NCI-H526 treated with DMSO at 0.1 percent for 48 hours (cell line): ENCODE results near the gene MOSPD2.

Experiments
- DNase-seq: peaks from one replicate; lab custom pipeline; 2025; lab: John Stamatoyannopoulos, UW

Gene MOSPD2

DNA sequence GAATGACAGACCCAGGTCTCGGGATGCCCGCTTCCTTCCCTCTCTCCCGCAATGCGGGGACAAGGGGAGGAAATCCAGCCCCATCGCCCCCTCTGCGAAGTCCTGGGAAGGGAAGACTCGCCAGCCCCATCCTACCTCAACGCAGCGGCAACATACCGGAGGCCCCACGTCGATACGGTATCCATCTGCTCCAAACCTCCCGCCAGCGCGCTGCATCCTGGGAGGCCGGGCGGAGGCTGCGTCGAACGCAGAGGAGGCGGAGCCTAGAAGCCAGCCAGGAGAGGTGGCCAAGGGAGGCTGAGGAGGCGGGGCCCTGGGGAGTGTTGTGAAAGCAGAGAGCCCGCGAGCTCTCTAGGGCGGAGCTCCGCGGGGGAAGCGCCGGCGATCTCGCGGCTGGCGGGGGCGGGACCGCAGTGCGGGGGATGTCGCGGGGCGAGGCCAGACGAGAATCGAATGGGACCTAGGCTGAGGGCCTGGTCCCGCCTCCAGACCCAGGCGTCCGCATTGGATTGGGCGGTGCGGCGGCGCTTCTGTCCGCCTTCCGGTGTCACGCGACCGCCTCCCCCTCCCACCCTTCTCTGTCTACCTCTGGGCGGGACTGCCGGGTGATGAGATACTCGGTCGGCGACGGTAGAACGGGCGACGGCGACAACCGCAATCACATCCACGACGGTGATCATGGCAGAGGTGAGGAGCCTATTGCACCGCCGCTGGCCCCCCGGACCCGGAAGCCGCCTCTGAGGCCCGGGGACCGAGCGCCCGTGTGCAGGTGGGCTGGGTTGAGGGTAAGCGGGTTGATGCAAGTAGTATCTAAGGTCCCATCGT lies at the start of gene MOSPD2, which contains the start of gene FANCB:
Gene MOSPD2 (plus strand): TSS at position 571 of the 825 bp plus-strand sequence. CDS start 108 bp downstream, at position 679.
Gene FANCB (minus strand): TSS at position 219 of the 825 bp plus-strand sequence. CDS start 7,559 bp downstream, outside the sequence.
- DNase-seq, result peak; percentile 95

DNA sequence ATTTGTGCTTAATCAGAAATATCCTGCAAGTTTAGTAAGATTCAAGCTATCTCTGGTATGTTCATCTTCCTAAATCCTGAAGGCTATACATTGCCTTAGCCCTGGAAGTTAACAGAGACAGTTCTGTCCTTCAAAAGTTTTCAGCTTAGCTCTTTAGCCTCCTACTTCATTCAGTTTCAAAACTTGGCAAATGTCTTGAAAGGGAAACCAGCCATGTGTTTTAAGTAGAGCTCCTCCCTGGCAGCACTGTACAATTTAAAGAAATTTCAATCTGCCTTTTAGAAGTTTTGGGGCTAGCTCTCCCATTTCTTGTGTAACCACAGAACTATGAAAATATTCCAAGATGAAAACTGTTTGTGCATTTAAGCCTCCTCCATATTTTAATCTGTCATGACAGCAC lies 47.4 kb upstream of the MOSPD2 start:
- DNase-seq, result no peak

DNA sequence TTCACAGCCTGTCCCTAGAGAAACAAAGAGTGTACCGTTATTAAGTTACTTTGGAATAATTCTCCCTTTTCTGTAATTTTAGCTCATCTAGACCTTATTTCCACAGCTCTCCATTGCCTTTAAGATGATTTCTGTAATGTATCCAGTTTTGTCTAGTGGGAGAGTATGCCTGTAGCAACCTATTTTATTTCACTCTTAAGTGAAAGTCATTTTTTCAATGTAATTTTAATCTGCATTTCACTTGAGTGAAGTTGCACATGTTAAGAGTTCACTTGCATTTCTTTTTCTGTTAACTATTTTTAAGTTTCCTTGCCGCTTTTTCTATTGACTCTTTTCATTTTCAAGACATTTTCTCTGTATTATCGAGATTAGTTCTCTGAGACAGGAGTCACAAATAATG lies 46.9 kb upstream of the MOSPD2 start:
- DNase-seq, result no peak

- no peak for DNase-seq
Observed at GRCh38 chrX:14829643-14830042, 43.6 kb upstream of the MOSPD2 start.

- no peak for DNase-seq
Observed at GRCh38 chrX:14832151-14832550, 41.1 kb upstream of the MOSPD2 start.

GRCh38 chrX:14832586-14832985 lies 40.6 kb upstream of the MOSPD2 start:
- no peak for DNase-seq

DNA sequence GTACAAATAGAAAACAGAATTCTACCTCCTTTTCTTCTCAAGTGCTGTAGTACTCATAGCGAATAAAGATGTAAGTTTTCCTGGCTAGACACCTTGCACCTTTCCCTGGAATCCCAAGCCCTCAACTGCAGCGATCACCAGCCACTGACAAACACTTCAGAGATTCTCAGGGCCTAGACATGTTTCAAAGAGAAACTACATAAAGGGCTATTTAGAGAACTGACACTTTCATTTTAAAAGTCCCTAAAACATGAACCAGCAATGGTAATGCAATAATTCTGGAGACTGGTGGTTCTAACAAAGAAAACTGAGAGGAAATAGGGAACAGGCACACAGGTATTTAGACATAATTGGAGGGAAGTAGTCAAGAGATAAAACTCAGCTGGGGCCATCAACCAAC lies 36.1 kb upstream of the MOSPD2 start:
- no peak for DNase-seq

DNA sequence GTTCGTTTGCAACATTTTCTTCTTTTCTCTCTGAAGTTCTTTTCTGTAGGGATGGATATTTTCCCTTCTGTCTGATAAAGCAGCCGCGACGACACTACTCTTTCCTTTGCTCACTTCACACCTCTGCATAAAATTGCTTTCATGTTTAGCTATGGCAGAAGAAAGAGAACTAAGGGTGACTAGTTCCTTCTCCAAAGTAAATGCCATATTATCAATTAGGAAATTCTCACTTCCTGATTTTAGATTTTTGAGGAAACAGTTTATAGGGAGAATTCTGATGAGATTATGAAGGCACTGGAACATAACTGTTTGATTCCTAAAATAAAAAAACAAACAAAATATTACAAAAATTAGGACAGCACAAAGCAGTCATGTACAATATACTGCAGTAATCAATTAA lies 29.6 kb upstream of the MOSPD2 start:
- no peak for DNase-seq

GRCh38 chrX:14851526-14851925 lies 21.7 kb upstream of the MOSPD2 start:
- DNase-seq, result no peak

GRCh38 chrX:14864631-14865030 lies 8.6 kb upstream of the MOSPD2 start:
- DNase-seq, result no peak

DNA sequence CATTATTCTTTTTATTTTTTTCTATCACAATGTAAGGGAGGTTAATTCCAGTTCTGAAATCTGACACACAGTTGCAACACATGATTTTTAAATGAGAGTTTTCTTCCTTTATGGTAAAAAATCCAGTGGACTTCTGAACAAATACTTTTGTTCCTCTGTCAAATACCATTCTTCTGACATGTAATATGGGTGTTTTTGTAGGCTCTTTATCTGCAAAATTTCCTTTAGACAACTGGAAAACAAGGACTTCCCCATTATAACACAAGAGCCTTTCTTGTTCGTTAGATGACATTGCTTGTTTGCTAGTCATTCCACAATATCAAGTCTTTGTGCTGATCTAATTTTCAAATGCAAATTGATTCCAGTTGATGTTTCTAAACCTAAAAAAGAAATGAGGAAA lies 8.0 kb upstream of the MOSPD2 start:
- DNase-seq, result no peak

DNA sequence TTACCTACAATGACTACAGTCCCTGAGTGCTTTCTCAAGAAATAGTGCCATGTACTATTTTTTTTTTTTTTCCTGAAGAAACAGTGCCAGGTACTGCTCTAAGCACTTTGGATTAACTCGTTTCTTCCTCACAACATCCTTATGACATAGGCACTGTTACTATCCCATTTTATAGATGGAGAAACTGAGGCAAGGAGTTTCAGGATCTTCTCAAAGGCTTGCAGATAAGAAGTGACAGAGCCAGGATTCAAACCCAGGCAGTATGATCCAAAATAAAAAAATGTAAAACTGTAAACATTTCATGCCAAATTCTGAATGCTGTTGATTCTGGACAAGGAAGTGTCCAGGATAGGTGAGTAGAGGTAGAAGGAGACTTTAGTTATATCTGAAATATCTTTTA lies 1.5 kb upstream of the MOSPD2 start:
- no peak for DNase-seq

GRCh38 chrX:14872355-14872754 lies 866 bp upstream of the MOSPD2 start:
- DNase-seq, result no peak

DNA sequence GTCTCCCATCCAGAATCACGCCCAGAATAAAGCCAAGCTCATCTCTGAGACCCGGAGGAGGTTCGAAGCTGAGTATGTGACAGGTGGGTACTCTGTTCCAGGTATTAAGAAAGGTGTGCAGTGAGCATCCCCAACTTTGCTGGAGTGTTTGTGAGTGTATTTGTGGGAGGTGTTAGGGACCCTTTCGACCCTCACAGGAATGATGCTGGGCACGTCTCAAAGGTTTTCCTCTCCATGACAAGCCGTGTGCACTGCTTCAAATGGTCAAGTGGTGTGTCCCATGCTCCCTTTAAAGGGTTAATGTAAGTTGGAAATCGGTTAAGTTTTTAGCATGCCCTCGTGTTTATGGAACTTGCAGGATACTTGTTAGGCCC lies 442 bp downstream of the MOSPD2 start:
- no peak for DNase-seq

DNA sequence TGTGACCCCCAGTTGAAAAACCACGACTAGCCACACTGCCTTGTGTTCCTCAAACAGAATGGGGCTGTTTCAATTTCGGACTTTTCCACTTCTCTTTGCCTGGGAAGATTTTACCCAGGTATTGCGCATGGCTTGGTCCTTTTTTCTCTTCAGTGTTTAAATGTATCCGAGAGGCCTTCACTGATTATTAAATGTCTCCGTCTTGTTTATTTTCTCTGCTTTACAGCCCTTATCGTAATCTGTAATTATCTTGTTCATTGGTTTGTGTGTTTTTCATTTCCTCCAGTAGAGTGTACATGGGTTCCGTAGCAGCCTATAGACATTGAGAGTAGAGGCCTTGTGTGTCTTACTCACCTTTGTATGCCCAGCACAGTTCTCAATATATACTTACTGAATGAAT lies 2.4 kb downstream of the MOSPD2 start:
- no peak for DNase-seq

GRCh38 chrX:14883826-14884225 lies 10.6 kb downstream of the MOSPD2 start:
- DNase-seq, result no peak

DNA sequence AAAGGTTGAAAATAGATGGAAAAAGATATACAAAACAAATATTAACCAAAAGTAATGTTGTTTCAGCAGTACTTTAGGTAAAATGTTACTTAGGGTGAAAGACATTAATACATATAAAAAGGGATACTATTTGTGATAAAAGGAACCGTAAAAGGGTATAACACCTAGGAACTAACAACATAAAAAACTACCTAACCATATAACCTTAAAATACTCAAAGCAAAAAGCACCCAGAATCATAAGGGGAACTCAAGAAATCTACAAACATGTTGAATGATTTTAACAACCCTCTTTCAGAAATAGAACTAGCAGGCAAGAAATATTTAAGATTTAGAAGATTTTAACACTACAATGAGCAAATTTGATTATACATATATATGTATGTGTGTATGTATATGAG lies 11.5 kb downstream of the MOSPD2 start:
- DNase-seq, result no peak

DNA sequence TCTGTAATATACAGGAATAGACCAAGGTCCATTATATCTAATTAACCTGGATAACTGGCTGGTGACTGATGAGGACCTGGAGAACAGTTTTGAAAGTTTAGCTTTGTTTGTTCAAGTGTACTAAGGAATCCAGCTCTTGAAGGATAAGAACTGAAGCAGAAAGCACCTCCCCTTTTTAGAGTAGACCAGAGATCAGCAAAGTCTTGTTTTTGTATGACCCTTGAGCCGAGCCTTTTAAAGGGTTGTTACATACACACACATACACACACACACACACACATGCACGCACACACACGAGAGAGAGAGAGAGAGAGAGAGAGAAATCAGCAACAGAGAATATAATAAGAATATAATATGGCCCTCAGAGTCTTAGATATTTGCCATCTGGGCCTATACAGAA lies 13.0 kb downstream of the MOSPD2 start:
- no peak for DNase-seq

DNA sequence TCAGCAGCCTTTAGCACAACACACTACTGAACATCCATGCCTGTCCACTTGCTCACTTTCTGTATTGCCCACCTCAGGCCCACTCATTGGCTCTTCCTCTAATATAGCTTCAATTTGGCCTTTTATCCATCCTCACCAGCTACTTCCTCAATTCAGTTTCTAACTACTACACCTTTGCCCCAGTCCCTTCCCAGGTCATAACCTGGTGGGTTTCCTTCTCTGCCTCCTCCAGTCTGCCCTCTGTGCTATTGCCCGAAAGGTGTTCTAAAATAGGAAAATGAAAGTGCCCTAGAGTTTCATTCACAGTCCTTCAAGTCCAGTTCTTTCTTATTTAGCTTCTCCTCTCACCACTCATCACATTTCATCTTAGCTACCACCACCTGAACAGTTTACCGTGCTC lies 23.1 kb downstream of the MOSPD2 start:
- DNase-seq, result no peak

DNA sequence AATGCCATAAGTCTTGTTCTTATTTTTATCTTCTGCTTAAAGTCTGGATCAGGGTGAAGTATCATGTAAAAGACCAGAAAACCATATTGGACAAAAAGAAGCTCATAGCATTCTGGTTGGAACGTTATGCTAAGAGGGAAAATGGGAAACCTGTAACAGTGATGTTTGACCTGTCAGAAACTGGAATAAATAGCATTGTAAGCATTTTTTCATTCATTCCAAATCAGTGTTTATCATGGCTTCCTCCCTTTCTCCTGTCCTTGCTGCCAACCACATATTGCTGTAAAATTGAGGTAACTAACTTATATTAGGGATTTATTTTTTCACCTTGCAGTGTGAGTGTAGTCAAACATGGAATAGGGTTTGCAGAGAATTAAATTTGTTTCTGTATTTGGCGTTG lies 23.8 kb downstream of the MOSPD2 start:
- no peak for DNase-seq

- DNase-seq, result no peak
Observed at GRCh38 chrX:14899607-14900006, 26.4 kb downstream of the MOSPD2 start.

DNA sequence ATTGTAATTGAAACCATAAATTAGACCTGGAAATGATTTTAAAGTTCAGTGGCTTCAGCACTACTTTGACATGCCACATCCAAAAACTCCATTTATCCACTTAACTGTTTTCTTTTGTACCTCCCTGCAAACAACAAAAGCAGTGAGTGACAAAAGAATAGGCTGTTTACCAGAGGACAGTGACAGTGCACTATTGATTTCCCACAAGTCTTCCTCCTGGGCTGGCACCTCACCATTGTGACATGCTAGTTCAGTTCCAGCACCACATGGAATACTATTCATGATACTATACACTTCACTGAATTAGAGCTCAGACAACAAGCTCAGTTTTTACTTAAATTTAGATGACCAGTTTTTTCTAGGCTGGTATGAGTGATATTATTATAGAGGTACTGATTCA lies 29.3 kb downstream of the MOSPD2 start:
- no peak for DNase-seq

DNA sequence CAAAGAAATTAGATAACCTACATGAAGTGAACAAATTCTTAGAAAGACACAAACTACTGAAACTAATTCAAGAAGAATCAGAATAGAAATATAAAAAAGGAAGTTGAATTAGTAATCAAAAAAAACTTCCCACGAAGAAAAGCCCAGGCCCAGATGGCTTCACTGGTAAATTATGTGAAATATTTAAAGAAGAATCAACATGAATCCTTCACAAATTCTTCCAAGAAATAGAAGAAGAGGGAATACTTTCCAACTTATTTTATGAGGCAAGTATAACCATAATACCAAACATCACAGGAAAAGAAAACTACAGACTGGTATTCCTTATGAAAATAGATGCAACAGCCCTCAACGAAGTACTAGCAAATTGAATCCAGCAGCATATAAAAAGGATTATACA lies 30.7 kb downstream of the MOSPD2 start:
- no peak for DNase-seq

DNA sequence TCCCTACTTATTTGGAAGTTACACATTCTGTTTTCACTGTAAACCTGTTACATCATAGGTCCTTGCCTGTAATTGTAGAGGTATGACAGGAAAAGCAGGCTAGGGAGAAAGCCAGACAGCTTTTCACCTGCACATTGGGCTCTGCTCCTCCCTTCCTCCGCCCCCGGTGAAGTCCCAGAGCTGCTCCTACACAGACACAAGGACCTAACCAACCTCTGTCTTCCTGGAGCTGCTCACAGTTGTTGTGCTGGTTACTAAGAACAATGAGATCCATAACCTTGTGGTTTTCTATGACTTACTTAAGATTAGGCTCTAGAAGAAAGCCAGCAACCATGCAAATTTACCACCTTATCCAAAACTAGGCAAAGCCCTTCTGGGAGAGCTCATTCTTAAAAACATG lies 40.0 kb downstream of the MOSPD2 start:
- DNase-seq, result no peak
